HG02571 (cell line): ENCODE data around the gene VPS45.
A peak's percentile ranks its signal among the peaks of the same experiment; 100 is the strongest.
"Not testable (repeated sequence)": the region's sequence is repeated elsewhere in the genome, so short reads cannot be mapped to it uniquely, and the experiment has no call there.

Experiments
- ATAC-seq: cut with Tn5 transposase; IDR thresholded peaks from one replicate; pipeline ENCODE4 v1.9.1; 2021; ENCODE audit warnings: mild to moderate bottlenecking, moderate library complexity; ENCODE audit not compliant: unreplicated experiment

The VPS45 gene

DNA sequence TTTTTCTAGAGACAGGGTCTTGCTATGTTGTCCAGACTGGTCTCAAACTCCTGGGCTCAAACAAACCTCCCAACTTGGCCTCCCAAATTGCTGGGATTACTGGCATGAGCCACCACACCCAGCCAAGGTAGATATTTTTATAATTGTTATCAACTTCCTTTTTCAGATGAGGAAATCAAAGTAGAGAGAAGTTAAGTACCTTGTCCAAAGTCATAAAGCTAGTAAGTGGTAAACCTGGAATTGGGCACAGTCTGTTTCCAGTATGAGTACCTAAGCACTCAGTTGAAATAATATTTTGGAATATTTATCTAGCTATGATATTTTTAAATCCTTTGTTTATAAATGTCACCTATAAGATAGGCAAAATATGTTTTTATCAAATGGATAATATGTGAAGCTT is 59.9 kb downstream of the VPS45 start:
- no peak for ATAC-seq

DNA sequence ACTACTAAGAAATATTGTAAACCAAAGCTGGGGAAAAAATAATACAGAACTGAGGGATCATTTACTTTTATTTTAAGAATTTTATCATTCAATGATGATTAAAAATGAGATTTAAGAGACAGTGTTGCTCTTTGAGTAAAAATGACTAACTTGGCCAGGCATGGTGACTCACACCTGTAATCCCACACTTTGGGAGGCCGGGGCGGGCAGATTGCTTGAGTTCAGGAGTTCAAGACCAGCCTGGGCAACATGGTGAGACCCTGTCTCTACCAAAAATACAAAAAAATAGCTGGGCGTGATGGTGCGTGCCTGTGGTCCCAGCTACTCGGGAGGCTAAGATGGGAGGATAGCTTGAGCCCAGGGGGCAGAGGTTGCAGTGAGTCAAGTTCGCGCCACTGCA is 60.3 kb downstream of the VPS45 start:
- no peak for ATAC-seq

DNA sequence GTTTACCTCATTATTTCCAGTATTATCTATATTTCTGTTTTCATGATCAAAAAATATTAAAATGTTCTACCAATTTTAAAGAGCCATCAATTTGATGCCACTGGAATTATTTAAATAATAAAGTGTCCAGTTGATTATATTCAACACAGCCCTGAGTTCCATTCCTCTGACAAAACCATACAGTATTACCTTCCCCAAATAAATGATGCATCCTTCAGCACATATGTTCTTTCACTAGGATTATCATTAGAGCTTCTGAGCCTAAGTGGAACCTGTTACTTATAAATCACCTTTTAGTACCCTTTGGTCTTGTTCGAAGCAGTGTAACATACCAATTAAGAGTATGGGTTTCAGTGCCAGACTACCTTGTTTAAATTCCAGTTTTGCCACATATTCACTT is 64.8 kb downstream of the VPS45 start:
- ATAC-seq: no peak

DNA sequence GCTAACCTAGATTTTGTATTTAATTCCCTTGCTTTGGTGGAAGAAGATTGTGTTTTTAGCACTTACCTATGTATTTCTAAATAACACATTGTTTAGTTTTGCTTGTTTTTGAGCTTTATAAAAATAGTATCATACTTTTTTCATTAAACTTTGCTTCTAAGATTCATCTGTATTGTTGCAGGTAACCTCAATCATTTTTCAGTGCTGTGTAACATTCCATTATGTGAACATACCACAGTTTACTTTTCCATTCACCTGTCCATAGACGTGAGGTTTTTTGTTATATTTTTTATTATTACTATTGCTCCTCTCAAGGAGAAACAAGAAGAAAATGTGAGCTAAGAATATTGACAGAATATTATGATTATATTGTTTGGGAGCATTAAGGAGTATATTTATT is 67.0 kb downstream of the VPS45 start:
- ATAC-seq: no peak

DNA sequence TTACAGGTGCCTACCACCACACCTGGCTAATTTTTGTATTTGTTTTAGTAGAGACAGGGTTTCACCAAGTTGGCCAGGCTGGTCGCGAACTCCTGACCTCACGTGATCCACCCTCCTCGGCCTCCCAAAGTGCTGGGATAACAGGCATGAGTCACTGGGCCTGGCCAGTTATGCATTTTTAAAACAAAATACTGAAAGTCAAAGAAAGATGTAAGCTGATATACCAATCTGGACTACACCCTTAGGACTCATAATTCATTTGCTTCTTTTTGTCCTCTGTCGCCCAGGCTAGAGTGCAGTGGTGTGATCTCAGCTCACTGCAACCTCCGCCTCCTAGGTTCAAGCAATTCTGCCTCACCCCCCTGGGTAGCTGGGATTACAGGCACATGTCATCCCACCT is 67.8 kb downstream of the VPS45 start:
- ATAC-seq: not testable (repeated sequence)

DNA sequence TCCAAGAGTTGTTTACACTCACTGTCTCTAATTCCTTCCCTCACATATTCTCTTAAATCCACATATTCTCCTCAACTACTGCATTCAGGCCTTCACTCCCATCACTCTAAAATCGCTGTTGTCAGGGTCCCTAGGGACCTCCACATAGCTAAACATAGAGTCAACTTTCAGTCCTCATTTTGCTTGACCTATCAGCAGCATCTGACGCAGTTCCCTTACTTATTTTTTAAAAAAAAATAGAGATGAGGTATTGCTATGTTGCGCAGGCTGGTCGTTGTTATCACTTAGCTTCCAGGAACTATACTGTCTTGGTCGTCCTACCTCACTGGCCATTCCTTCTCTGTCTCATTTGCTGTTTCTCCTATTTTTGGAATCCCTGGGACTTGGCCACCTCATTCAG is 70.5 kb downstream of the VPS45 start:
- no peak for ATAC-seq

DNA sequence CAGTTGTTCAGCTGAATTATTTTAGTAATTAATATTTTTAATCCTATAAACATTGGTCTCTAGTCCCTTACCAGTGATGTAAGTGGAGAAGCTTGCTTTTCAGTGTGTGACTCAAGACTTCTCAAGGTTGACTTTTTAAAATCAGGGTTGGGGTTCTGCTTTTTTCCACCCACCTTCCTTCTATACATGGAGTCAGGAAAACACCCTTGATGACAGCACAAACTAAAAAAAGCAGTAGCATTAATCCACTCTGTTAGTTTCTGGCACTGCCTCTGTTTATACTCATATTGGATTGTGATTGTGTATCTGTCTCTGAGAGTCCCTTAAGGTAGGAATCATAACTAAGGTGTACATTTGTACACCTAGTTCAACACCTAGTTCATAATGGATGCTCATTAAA is 73.9 kb downstream of the VPS45 start:
- no peak for ATAC-seq

DNA sequence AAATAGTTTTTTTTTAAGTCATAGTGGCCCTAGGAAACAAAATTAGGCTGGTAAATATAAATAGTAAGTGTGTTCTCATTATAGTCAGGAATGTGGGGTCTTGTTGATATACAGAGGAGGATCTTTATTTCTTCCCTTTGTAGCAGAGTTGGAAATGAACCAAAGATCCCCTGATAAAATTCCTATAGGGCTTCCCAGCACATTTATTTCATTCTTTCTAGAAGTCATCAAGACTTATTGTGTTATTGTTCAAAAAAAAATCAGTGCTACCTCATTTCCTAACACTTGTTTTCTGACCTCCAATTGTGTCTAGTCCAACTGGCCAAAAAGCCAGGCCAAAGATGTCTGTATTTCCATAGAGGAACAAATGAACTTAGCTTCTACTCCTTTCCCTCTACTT is 74.5 kb downstream of the VPS45 start:
- ATAC-seq: no peak

DNA sequence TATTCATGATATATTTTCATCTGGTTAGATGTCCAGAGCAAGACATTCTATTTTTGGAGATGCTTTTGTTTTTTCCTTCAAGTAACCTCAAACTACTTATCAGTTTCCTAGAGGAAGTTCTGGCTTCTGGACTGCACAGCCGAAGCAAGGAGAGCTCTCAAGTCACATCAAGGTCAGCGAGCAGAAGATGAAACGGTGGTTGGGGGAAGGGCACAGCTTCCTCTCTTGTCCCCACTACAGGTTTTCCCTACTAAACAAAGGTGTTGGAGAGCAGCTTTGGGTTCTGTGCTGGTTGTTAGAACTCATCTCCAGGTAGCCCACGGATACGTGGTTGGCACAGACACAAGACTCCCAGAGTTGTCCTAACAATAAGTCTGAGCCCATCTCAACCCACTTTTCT is 77.0 kb downstream of the VPS45 start:
- ATAC-seq: no peak

DNA sequence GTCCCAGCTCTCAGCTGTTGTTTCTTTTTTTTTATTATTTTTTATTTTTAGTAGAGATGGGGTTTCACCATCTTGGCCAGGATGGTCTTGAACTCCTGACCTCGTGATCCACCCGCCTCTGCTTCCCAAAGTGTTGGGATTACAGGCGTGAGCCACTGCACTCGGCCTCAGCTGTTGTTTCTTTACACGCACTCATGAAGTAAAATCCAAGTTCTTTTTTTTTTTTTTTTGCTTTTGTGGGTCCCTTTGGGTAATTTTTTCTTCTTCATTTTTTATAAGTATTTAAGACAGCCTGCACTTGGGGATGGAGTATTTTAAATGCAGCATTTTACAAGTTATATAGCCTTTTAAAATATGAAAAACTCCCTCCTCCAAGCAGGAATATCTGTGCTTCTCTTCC is 78.4 kb downstream of the VPS45 start:
- not testable (repeated sequence) for ATAC-seq

DNA sequence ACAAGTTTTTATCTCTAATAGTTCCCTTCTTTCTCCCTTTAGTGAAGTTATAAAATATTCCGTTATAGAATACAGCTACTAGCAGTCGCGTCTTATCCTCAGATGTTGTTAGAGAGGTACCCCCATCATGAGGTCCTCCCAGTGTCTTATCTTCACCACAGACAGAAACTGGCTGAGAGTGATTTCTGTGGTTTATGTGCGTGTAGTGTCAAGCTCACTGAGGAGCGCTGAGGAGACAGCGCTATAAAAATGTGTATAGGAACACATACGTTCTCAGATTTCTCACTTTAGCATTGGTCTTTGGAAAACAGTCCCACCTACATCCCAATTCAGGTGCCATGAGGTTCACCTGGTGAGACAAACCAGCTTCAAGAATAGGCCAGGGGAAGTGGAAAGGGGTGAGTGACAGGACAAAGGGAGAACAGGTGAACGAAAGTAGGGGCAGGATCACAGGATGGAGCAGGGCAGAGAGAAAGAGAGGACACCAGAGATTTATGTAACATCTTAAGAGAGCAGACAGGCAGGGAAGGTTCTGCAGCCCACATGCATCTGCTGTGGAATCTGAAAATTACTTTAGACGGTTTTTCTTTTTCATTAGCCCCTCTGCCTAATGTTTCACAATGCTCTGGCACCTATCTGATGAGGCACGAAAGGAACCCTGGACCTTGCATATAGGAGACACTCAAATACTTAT is 79.4 kb downstream of the VPS45 start:
- ATAC-seq: no peak

DNA sequence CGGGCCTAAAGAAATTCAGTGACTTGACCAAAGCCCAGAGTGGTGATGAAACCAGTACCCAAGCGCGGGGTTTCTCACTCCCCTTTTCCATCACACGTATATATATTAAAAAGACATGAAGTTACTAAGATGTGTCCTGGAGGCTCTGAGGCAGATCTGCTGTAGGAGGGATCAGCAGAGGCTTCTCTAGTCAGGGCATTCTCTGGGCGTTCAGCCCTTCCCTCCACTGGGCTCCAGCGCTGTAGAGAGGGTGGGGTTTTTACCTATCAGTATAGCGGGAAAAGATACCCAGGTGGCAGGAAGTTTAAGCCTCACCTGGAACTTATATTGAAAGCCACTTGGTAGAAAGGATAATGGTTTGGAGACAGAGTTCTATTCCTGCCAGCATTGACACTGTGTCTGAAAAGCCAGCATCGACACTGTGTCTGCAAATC is 81.3 kb downstream of the VPS45 start:
- ATAC-seq: no peak

DNA sequence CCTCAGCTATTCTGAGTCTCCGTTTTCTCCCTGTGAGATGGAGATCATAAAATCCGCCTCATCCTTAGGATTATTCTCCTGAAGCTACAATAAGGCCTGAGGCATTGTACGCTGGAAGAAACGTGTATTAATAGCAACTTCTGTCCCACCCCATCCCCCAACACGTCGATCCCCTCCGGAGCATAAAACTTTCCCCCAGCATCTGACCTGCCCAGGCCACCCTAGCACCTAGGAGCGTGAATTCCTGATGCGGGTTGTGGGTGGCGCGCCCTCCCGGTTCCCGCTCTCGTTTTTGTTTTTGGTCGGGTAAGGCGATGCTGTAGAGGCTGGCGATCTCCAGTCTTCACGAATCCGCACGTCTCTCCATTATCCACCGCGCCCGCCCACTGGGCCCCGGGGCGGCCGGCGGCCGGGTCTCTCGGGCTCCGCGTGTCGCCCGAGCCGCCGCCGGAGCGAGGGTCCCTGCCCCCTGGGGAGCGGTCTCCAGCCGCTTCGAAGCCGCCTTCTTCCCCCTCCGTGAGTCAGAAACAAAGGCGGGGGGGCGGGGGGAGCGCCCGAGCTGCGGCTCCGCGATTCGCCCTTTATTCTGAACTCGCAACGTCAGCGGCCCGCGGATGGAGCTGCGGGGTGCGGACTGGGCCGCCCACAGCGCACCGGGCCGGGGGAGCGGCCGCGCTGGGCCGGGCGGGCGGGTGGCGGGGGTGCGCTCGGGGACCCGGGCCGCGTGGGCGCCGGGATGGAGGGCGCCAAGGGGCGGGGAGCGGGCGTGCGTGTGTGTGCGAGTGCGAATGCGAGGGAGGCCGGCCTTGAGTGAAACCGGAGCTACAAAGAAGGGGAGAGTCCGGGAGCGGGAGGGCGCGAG is 81.9 kb downstream of the VPS45 start, which contains the start of gene PLEKHO1:
Gene PLEKHO1, plus strand, starts transcription at position 646 of the 862 bp plus-strand sequence. CDS start 342 bp downstream, outside the sequence.
- peak; percentile 60 for ATAC-seq

DNA sequence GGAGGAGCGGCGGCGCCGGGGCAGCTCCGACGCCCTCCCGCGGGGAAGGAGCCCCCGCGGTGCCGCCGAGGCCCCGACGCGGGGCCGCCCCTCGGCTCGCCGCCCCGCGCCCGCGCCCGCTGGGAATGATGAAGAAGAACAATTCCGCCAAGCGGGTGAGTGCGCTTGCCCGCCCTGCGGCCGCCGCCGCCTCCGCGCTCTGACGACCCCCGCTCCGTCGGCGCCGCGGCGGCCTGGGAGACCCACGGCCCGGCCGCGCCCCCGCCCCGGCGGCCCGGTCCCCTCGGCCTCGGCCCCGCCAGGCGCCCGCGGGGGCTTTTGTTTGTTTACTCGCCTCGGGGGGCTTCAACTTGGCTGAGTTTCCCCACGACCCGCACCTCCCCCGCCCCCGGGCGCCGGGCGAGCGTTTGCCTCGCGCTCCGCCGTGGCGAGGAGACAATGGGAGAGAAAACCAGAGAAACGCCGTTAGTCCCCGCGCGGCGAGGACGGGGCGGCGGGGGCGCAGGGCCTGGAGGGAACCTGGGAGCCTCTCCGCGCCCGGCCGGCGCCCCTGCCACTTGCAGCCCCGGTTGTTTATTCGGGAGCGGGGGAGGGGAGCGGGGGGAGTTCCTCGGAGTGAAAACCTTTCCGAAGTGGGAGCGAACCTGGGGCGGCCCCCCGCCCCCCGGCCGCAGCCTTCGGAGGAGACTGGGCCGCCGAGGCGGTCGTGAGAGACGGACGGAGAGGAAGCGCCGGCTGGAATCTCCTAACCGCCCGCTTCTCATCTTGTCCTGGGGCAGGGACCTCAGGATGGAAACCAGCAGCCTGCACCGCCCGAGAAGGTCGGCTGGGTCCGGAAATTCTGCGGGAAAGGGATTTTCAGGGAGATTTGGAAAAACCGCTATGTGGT is 82.8 kb downstream of the VPS45 start:
- ATAC-seq: peak; percentile 4

DNA sequence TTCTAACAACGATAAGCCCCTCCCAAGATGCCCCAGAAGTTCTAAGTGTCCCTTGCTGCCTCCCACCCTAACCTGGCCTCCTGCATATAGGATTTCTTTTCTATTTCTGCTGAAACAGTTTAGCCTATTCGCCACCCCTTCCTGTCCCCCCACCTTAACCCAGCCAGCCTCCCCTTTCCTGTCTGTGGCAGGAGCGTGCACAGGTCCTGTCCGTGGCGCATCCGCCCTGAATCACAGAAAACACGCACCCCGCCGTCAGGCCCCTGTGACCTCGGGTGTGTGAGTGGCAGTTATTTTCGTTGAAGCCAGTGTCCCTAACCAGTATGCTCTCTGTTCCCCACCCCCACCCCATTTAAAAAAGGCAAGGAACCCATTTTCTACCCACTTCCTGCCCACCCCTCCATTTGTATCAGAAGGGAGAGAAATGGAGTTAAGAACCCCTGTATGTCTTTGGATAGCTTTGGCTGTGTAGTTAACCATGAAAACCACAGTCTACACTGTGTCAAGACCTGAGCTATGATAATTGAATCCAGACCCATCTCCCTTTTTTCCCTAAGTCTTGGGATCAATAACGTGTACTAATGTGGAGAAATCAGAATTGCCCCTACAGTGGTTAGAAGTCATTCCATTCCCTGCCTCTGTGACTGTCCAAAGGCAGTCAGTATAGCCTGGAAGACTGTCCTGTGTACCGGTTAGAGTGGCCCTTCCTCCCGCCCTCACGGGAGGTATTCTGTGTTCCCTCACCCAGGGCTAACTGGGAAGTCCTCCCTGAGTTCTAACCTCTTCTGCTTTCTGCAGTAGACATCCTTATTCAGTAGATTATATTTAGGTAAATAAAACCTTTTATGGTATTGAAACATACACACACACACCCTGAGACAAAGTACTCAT is 84.0 kb downstream of the VPS45 start:
- no peak for ATAC-seq

DNA sequence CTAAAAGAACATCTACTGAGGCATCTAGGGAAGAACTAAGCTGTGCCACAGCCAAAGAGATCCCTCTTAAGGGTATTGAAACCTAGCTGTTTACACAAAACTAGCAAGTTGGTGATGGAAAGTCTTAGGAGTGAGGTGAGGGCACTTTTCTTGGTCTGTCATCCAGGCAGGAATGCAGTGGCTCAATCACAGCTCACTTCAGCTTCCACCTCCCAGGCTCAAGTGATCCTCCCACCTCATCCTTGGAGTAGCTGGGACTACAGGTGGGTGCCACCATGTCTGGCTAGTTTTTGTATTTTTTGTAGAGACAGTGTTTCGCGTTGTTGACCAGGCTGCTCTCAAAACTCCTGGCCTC is 84.6 kb downstream of the VPS45 start:
- ATAC-seq: no peak

DNA sequence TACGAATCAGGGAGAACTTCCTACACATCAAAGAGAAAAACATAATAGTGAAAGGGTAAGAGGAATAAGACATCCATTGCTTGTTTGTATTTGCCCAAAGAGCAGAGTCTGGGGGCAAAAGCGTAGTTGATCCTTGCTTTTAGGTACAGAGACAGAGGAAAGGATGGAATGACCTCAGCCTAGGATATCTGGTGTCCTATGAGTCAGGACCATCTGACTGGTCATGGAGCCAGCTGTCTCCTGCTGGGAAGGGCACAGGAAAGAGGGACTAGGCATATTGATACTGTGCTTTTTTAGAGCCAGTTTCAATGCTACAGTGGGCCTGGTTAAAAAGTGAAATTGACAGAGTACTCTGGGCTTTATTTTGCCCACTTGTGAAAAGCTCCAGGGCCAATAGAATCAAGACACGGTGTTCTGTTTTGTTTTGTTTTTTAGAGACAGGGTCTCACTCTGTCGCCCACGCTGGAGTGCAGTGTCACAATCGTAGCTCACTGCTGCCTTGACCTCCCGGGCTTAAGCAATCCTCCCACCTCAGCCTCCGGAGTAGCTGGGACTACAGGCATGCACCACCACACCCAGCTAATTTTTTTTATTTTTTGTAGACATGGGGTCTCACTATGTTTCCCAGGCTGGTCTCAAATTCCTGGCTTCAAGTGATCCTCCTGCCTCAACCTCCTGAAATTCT is 85.3 kb downstream of the VPS45 start:
- ATAC-seq: no peak

DNA sequence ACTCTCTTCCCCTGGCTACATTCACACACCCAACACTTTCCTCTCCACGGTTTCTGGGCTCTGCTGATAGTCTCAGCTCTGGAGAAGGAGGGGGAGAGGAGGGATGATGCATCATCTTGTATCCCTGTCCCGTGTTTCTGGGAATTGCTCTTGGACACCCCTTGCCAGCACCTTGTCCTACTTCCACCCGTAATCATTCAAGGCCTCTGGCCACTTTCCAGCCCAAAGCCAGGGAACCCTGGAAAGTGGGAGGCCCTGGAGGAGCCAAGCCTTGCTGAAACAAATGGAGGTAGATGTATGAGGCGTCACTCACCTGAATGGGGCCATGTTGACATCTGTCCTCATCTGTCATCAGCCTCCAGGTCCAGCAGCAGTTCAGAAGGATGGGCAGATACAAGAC is 86.6 kb downstream of the VPS45 start:
- ATAC-seq: no peak

DNA sequence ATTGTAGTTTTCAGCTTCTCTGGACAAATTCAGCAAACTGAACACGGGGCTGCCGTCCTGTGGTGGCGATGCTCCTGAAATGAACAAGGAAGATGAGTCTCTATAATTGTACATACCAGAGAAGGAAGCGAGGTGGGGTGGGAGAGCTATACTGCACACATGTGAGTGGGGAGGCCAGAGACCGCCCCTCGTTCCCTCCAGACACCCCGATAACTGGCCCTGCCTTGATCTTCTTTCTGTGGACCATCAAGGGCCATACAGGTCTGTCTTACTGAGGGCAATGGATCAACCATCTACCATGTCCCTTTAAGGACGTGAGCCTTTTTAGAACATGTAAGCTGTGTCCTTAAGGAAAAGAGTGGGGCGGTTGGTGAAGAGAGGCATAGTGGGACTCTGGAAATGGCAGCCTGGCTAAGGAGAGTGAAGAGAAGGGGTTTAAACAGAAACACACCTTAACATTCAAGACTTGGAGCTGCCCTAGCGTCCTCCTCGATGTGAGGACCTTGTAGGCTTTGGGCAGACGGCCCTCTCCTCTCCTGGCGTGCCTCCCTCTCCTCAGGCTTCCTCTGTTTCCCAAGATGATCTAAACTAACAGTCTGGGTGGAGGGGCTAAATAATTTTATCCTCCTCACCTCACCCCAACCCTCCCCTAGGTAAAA is 88.0 kb downstream of the VPS45 start:
- no peak for ATAC-seq
